WI38 (cell line): Measurements from ENCODE around the gene CCSER1.
"Not testable (repeated sequence)": the region's sequence is repeated elsewhere in the genome, so short reads cannot be mapped to it uniquely, and the experiment has no call there.

Experiments used
- H3K4me3 ChIP-seq: 2 replicates; pipeline ENCODE4 v1.5.1; 2011; ENCODE audit warnings: low read depth, mild to moderate bottlenecking, control low read depth, low read length
- CTCF ChIP-seq: IDR thresholded peaks from 2 replicates; pipeline ENCODE4 v1.5.1; 2012; ENCODE audit warnings: low read depth, mild to moderate bottlenecking, control low read depth, low read length

CCSER1 gene

GRCh38 chr4:90875791-90876190 lies 748.6 kb downstream of the CCSER1 start:
- H3K4me3 ChIP-seq: no peak overlapping the region
- TF ChIP-seq CTCF: no peak

GRCh38 chr4:90876296-90876695 lies 749.1 kb downstream of the CCSER1 start:
- no peak overlapping the region for H3K4me3 ChIP-seq
- TF ChIP-seq CTCF: no peak

- no peak for TF ChIP-seq CTCF
- no peak overlapping the region for H3K4me3 ChIP-seq
Measured at GRCh38 chr4:90883519-90883918, 756.3 kb downstream of the CCSER1 start.

GRCh38 chr4:90888571-90888970 lies 761.4 kb downstream of the CCSER1 start:
- TF ChIP-seq CTCF: no peak
- H3K4me3 ChIP-seq: no peak overlapping the region

- no peak for TF ChIP-seq CTCF
- no peak overlapping the region for H3K4me3 ChIP-seq
Measured at GRCh38 chr4:90889171-90889570, 762.0 kb downstream of the CCSER1 start.

- not testable (repeated sequence) for H3K4me3 ChIP-seq
Measured at GRCh38 chr4:90903413-90903812, 776.2 kb downstream of the CCSER1 start.

- no peak overlapping the region for H3K4me3 ChIP-seq
- TF ChIP-seq CTCF: no peak
Measured at GRCh38 chr4:90904021-90904420, 776.8 kb downstream of the CCSER1 start.

- H3K4me3 ChIP-seq: no peak overlapping the region
- TF ChIP-seq CTCF: no peak
Measured at GRCh38 chr4:90906239-90906638, 779.0 kb downstream of the CCSER1 start.

- H3K4me3 ChIP-seq: not testable (repeated sequence)
Measured at GRCh38 chr4:90911724-90912434, 784.7 kb downstream of the CCSER1 start.
